ENCODE measurements around the gene CHKA.

- TF ChIP-seq TEAD4 (IDR thresholded peaks at IDR 0.05; ENCODE audit: borderline replicate concordance, insufficient read depth) (no peak), USF2 (IDR thresholded peaks at IDR 0.05; ENCODE audit: borderline replicate concordance, low read depth, low read length) (no peak), SIN3A (IDR thresholded peaks at IDR 0.05; ENCODE audit: borderline replicate concordance, low read depth, low read length) (no peak)
These were observed 89.2 kb downstream of the CHKA start for GRCh38 chr11:68032003-68032402.

Data from SK-N-SH (cell line).